Measurements from ENCODE around the gene ARMC5. TPM values are rescaled to one million over a fixed set of nuclear protein-coding genes. Genes with fewer than 3 reads are reported as not detected.

ARMC5 gene
- total RNA-seq, 1 experiment from 2014 or later: 8.8 TPM

GRCh38 chr16:31484491-31485171 lies 25.3 kb downstream of the ARMC5 start:
- BruUV-seq (replicated peaks): no TSS peak
- POLR2A ChIA-PET (ENCODE audit: low non-redundant PET): no interaction called here
- CTCF ChIA-PET: interaction anchor here (0.7 kb wide), 1 partner anchor 214 kb away, joined by 3 read pairs; no protein-coding TSS in a partner anchor
- intact Hi-C loops (cut with micrococcal nuclease; ENCODE audit: unreplicated experiment): no loop called here
- H3K4me3 ChIP-seq (ENCODE audit: low read depth, low read length, poor library complexity, severe bottlenecking): no peak overlapping the region
- H3K27me3 ChIP-seq (replicated peaks; ENCODE audit: insufficient read depth, low read depth, low read length, poor library complexity): peaks cover 3% of the 10 kb centered on the region
- no peak overlapping the region for H3K27ac ChIP-seq (ENCODE audit: low read depth, low read length, poor library complexity, severe bottlenecking)
- no peaks in the 10 kb centered on the region for H3K36me3 ChIP-seq (ENCODE audit: insufficient read depth, low read length, poor library complexity, severe bottlenecking)
- TF ChIP-seq, protein P1, sequence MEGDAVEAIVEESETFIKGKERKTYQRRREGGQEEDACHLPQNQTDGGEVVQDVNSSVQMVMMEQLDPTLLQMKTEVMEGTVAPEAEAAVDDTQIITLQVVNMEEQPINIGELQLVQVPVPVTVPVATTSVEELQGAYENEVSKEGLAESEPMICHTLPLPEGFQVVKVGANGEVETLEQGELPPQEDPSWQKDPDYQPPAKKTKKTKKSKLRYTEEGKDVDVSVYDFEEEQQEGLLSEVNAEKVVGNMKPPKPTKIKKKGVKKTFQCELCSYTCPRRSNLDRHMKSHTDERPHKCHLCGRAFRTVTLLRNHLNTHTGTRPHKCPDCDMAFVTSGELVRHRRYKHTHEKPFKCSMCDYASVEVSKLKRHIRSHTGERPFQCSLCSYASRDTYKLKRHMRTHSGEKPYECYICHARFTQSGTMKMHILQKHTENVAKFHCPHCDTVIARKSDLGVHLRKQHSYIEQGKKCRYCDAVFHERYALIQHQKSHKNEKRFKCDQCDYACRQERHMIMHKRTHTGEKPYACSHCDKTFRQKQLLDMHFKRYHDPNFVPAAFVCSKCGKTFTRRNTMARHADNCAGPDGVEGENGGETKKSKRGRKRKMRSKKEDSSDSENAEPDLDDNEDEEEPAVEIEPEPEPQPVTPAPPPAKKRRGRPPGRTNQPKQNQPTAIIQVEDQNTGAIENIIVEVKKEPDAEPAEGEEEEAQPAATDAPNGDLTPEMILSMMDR (conservative IDR thresholded peaks at IDR 0.05; ENCODE audit: low read depth, low read length): no peak
- TF ChIP-seq EZH2 (IDR thresholded peaks at IDR 0.05; ENCODE audit: borderline replicate concordance, low read depth, low read length, poor library complexity, severe bottlenecking): no peak
- DNase-seq (ENCODE audit: low spot score): no peak
- H3K4me1 ChIP-seq (ENCODE audit: insufficient read depth, low read length, poor library complexity, severe bottlenecking): peaks cover 12% of the 10 kb centered on the region
- no peaks in the 10 kb centered on the region for H3K9me3 ChIP-seq (ENCODE audit: low read depth, low read length, poor library complexity, severe bottlenecking)

GRCh38 chr16:31485571-31485970 lies 26.3 kb downstream of the ARMC5 start:
- ChIA-PET POLR2A (ENCODE audit: low non-redundant PET) (no interaction called here), CTCF (no interaction called here)
- Histone ChIP-seq H3K4me3 (ENCODE audit: low read depth, low read length, poor library complexity, severe bottlenecking) (no peak overlapping the region), H3K4me1 (ENCODE audit: insufficient read depth, low read length, poor library complexity, severe bottlenecking) (peaks cover 12% of the 10 kb centered on the region), H3K9me3 (ENCODE audit: low read depth, low read length, poor library complexity, severe bottlenecking) (no peaks in the 10 kb centered on the region), H3K27me3 (replicated peaks; ENCODE audit: insufficient read depth, low read depth, low read length, poor library complexity) (peaks cover 3% of the 10 kb centered on the region), H3K36me3 (ENCODE audit: insufficient read depth, low read length, poor library complexity, severe bottlenecking) (no peaks in the 10 kb centered on the region), H3K27ac (ENCODE audit: low read depth, low read length, poor library complexity, severe bottlenecking) (no peak overlapping the region)
- TF ChIP-seq, protein P1 (conservative IDR thresholded peaks at IDR 0.05; ENCODE audit: low read depth, low read length): no peak
- no peak for TF ChIP-seq EZH2 (IDR thresholded peaks at IDR 0.05; ENCODE audit: borderline replicate concordance, low read depth, low read length, poor library complexity, severe bottlenecking)
- BruUV-seq (replicated peaks): no TSS peak
- no peak for DNase-seq (ENCODE audit: low spot score)
- intact Hi-C loops (cut with micrococcal nuclease; ENCODE audit: unreplicated experiment): no loop called here

GRCh38 chr16:31486045-31486444 lies 26.7 kb downstream of the ARMC5 start:
- no peak overlapping the region for H3K27ac ChIP-seq (ENCODE audit: low read depth, low read length, poor library complexity, severe bottlenecking)

More at GRCh38 chr16:31486045-31486444, 26.7 kb downstream of the ARMC5 start:
- ChIA-PET POLR2A (ENCODE audit: low non-redundant PET) (no interaction called here), CTCF (no interaction called here)
- Histone ChIP-seq H3K4me1 (ENCODE audit: insufficient read depth, low read length, poor library complexity, severe bottlenecking) (peaks cover 12% of the 10 kb centered on the region), H3K27me3 (replicated peaks; ENCODE audit: insufficient read depth, low read depth, low read length, poor library complexity) (peaks cover 3% of the 10 kb centered on the region), H3K9me3 (ENCODE audit: low read depth, low read length, poor library complexity, severe bottlenecking) (no peaks in the 10 kb centered on the region), H3K4me3 (ENCODE audit: low read depth, low read length, poor library complexity, severe bottlenecking) (no peak overlapping the region), H3K36me3 (ENCODE audit: insufficient read depth, low read length, poor library complexity, severe bottlenecking) (no peaks in the 10 kb centered on the region)
- intact Hi-C loops (cut with micrococcal nuclease; ENCODE audit: unreplicated experiment): no loop called here
- TF ChIP-seq, protein P1 (conservative IDR thresholded peaks at IDR 0.05; ENCODE audit: low read depth, low read length): no peak
- no peak for TF ChIP-seq EZH2 (IDR thresholded peaks at IDR 0.05; ENCODE audit: borderline replicate concordance, low read depth, low read length, poor library complexity, severe bottlenecking)
- BruUV-seq (replicated peaks): no TSS peak
- no peak for DNase-seq (ENCODE audit: low spot score)

All from A673 (cell line).